SU-DHL-6 (cell line): ENCODE results near the gene FAM118A.

Experiments
- H2AFZ ChIP-seq: fragments of 200-600 bp; sonication (generic); 2 replicates; pipeline ENCODE4 v1.6.1; 2014; ENCODE audit warnings: low read depth, mild to moderate bottlenecking, moderate library complexity, mixed read lengths, antibody characterized with exemption, low read length; ENCODE audit not compliant: severe bottlenecking
- H3F3A ChIP-seq: fragments of 200-600 bp; shearing (Covaris generic); 2 replicates; pipeline ENCODE4 v1.6.0; 2016; ENCODE audit warnings: antibody characterized with exemption, mild to moderate bottlenecking; ENCODE audit not compliant: insufficient read depth
- H3K27ac ChIP-seq: fragments of 200-600 bp; sonication (generic); 2 replicates; pipeline ENCODE4 v1.5.1; 2016; ENCODE audit warnings: low read depth, mild to moderate bottlenecking, low read length, moderate library complexity, mixed read lengths
- H3K27me3 ChIP-seq: fragments of 200-600 bp; sonication (generic), shearing (Covaris generic); 2 replicates; pipeline ENCODE4 v1.6.0; 2014; ENCODE audit warnings: mild to moderate bottlenecking, low read length
- H3K36me3 ChIP-seq: fragments of 200-600 bp; sonication (generic); 2 replicates; pipeline ENCODE4 v1.6.1; 2014; ENCODE audit warnings: mild to moderate bottlenecking, low read length, mixed read lengths
- H3K4me2 ChIP-seq: fragments of 300-600, 200-600 bp; shearing (Covaris generic), sonication (generic); 2 replicates; pipeline ENCODE4 v1.6.0; 2014; ENCODE audit warnings: low read length, low read depth, mild to moderate bottlenecking; ENCODE audit not compliant: poor library complexity, severe bottlenecking
- H3K4me3 ChIP-seq: fragments of 200-600 bp; sonication (generic); 2 replicates; pipeline ENCODE4 v1.5.1; 2014; ENCODE audit warnings: antibody characterized with exemption, low read length, mild to moderate bottlenecking, mixed read lengths; ENCODE audit not compliant: insufficient read depth, poor library complexity, severe bottlenecking
- H3K79me2 ChIP-seq: fragments of 200-600 bp; sonication (generic); 2 replicates; pipeline ENCODE4 v1.6.1; 2014; ENCODE audit warnings: mild to moderate bottlenecking, low read length, moderate library complexity; ENCODE audit not compliant: insufficient read depth
- H3K9ac ChIP-seq: fragments of 200-600 bp; sonication (generic); 2 replicates; pipeline ENCODE4 v1.7.0; 2014; ENCODE audit warnings: mild to moderate bottlenecking, low read length
- H3K9me2 ChIP-seq: fragments of 200-600 bp; sonication (generic); replicated peaks from 2 replicates; pipeline ENCODE4 v1.6.1; 2014; ENCODE audit warnings: low read length; ENCODE audit not compliant: insufficient read depth
- H3K9me3 ChIP-seq: fragments of 200-600 bp; sonication (generic); 2 replicates; pipeline ENCODE4 v1.6.1; 2014; ENCODE audit warnings: low read length, mixed read lengths; ENCODE audit not compliant: insufficient read depth
- H4K20me1 ChIP-seq: fragments of 200-600 bp; sonication (generic); 2 replicates; pipeline ENCODE4 v1.6.1; 2014; ENCODE audit warnings: low read depth, mild to moderate bottlenecking, antibody characterized with exemption, low read length, moderate library complexity, mixed read lengths
- EZH2phosphoT487 ChIP-seq: fragments of 200-600 bp; sonication (generic), shearing (Covaris generic); conservative IDR thresholded peaks from 2 replicates; pipeline ENCODE4 v1.6.1; 2018; ENCODE audit warnings: mild to moderate bottlenecking, antibody characterized with exemption, low read length, moderate library complexity, mixed read lengths
- TF ChIP-seq, protein P1 (sequence below): fragments of 200-600 bp; sonication (generic); IDR thresholded peaks from one replicate; pipeline ENCODE4 v1.5.1; 2017; ENCODE audit warnings: antibody characterized with exemption, mild to moderate bottlenecking, low read length, moderate library complexity; ENCODE audit not compliant: insufficient read depth, poor library complexity, severe bottlenecking

FAM118A gene

DNA sequence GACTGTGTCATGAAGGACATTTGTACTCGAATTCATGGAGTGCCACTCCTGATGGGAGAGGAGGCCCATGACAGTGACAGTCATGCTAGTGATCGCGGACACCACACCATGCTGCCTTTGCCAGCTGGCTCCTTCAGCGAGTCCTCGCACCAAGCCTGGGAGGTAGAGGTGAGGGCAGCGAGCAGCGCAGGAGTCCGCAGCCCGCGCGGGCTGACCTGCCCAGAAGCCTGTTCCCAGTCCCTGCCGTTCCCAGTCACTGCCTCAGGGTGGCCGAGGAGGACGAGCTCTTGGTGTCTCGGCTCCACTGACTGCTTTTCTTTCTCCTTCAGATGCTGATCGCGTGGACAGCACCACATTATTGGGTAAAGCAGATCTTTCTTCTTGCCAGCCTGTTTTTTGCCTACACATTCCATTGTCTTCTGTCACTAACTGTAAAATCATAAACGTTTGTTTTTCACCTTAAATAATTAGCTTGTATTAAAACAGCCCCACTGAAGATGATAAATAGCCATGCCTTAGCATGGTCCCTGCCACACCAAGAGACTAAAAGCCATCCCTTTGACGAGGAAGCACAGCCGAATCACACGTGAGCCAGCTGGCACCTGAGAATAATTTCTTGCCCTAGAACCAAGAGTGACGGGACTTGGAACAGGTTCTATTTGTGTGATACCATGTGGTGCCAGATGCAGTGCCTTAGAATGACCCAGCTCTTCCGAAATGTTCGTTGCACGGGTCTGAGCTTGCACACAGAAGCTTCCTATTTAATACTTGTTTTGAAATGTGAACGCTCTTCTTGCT is 25.5 kb downstream of the FAM118A start:
- Histone ChIP-seq H3K36me3 (no peaks in the 10 kb centered on the region), H3K9me2 (no peaks in the 10 kb centered on the region), H3K79me2 (no peaks in the 10 kb centered on the region), H3K27me3 (no peaks in the 10 kb centered on the region), H4K20me1 (no peaks in the 10 kb centered on the region), H3K9ac (no peak overlapping the region), H3K27ac (no peak overlapping the region), H2AFZ (no peak overlapping the region), H3F3A (no peaks in the 10 kb centered on the region), H3K9me3 (no peaks in the 10 kb centered on the region), H3K4me3 (no peak overlapping the region), H3K4me2 (no peak overlapping the region)
- TF ChIP-seq, protein P1, sequence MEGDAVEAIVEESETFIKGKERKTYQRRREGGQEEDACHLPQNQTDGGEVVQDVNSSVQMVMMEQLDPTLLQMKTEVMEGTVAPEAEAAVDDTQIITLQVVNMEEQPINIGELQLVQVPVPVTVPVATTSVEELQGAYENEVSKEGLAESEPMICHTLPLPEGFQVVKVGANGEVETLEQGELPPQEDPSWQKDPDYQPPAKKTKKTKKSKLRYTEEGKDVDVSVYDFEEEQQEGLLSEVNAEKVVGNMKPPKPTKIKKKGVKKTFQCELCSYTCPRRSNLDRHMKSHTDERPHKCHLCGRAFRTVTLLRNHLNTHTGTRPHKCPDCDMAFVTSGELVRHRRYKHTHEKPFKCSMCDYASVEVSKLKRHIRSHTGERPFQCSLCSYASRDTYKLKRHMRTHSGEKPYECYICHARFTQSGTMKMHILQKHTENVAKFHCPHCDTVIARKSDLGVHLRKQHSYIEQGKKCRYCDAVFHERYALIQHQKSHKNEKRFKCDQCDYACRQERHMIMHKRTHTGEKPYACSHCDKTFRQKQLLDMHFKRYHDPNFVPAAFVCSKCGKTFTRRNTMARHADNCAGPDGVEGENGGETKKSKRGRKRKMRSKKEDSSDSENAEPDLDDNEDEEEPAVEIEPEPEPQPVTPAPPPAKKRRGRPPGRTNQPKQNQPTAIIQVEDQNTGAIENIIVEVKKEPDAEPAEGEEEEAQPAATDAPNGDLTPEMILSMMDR, result no peak
- no peak for TF ChIP-seq EZH2phosphoT487

GRCh38 chr22:45335854-45336522 is 26.3 kb downstream of the FAM118A start:
- H3K9me2 ChIP-seq, result no peaks in the 10 kb centered on the region
- H3K9me3 ChIP-seq, result no peaks in the 10 kb centered on the region
- no peak overlapping the region for H3K27ac ChIP-seq
- H2AFZ ChIP-seq, result no peak overlapping the region
- no peak overlapping the region for H3K9ac ChIP-seq
- H4K20me1 ChIP-seq, result no peaks in the 10 kb centered on the region
- no peaks in the 10 kb centered on the region for H3F3A ChIP-seq
- no peak overlapping the region for H3K4me2 ChIP-seq
- TF ChIP-seq EZH2phosphoT487, result no peak
- TF ChIP-seq, protein P1, result no peak
- no peaks in the 10 kb centered on the region for H3K36me3 ChIP-seq
- H3K27me3 ChIP-seq, result no peaks in the 10 kb centered on the region
- no peaks in the 10 kb centered on the region for H3K79me2 ChIP-seq
- H3K4me3 ChIP-seq, result no peak overlapping the region

- H3K9ac ChIP-seq, result no peak overlapping the region
- no peak overlapping the region for H2AFZ ChIP-seq
- H3K4me2 ChIP-seq, result no peak overlapping the region
- H3K36me3 ChIP-seq, result no peaks in the 10 kb centered on the region
- no peak overlapping the region for H3K27ac ChIP-seq
- no peaks in the 10 kb centered on the region for H3K9me3 ChIP-seq
- no peaks in the 10 kb centered on the region for H3F3A ChIP-seq
- no peaks in the 10 kb centered on the region for H3K9me2 ChIP-seq
- no peak overlapping the region for H3K4me3 ChIP-seq
- TF ChIP-seq, protein P1, result no peak
- no peak for TF ChIP-seq EZH2phosphoT487
- no peaks in the 10 kb centered on the region for H4K20me1 ChIP-seq
- no peaks in the 10 kb centered on the region for H3K79me2 ChIP-seq
- no peaks in the 10 kb centered on the region for H3K27me3 ChIP-seq
Observed at GRCh38 chr22:45336971-45337431, 27.3 kb downstream of the FAM118A start.
